Vagina (tissue), 2 donors: ENCODE measurements around the gene MINDY1. TPM values are rescaled to one million over a fixed set of nuclear protein-coding genes. Genes with fewer than 3 reads are reported as not detected.

ENCODE experiments used
- DNase-seq, 2 donors: peaks; one replicate each; pipeline ENCODE4 v3.0.0-alpha.2; 2017; ENCODE audit errors: extremely low spot score in 2 of 2
- H3K27ac ChIP-seq: fragments of 200-600 bp; sonication (generic); one replicate; pipeline ENCODE4 v1.5.1; 2019
- H3K27me3 ChIP-seq: fragments of 200-600 bp; sonication (generic); one replicate; pipeline ENCODE4 v1.5.1; 2019
- H3K36me3 ChIP-seq, 2 donors: fragments of 200-600 bp; sonication (generic); one replicate each; pipeline ENCODE4 v1.5.1; 2017 to 2019
- H3K4me1 ChIP-seq: fragments of 200-600 bp; sonication (generic); one replicate; pipeline ENCODE4 v1.5.1; 2019
- H3K4me3 ChIP-seq, 2 donors: fragments of 200-600 bp; sonication (generic); 1 replicate in 1 of 2; 2 replicates in 1 of 2; pipeline ENCODE4 v1.5.1; 2016 to 2019
- H3K9me3 ChIP-seq: fragments of 200-600 bp; sonication (generic); one replicate; pipeline ENCODE4 v1.5.1; 2019
- CTCF ChIP-seq, 3 experiments: fragments of 450-650 bp in 2 of 3; fragments of 200-600 bp in 1 of 3; sonication (generic) in 1 of 3; IDR thresholded peaks; one replicate each; pipeline ENCODE4 v1.5.1; 2017 to 2019; ENCODE audit warnings: antibody characterized with exemption in 3 of 3, mild to moderate bottlenecking in 2 of 3, moderate library complexity in 2 of 3
- POLR2A ChIP-seq, 2 donors: fragments of 450-650 bp; IDR thresholded peaks; one replicate each; pipeline ENCODE4 v1.6.1; 2017; ENCODE audit warnings: antibody characterized with exemption in 2 of 2, mild to moderate bottlenecking in 2 of 2, moderate library complexity in 2 of 2
- POLR2AphosphoS5 ChIP-seq, 2 donors: sonication (generic); formaldehyde crosslinking; IDR thresholded peaks; one replicate each; pipeline ENCODE4 v1.9.0; 2017; ENCODE audit warnings: antibody characterized with exemption in 2 of 2, mild to moderate bottlenecking in 2 of 2, low read depth in 1 of 2; ENCODE audit not compliant: insufficient read depth in 1 of 2
- intact Hi-C: fragments of 100-400 bp; cut with DNase I; formaldehyde crosslinking; loops from one replicate; pipeline ENCODE4 v1.15.1; 2023
- total RNA-seq: library from RNA; depleted of rRNA; stranded (reverse); fragments of >200 nt; gene quantifications from one replicate; pipeline ENCODE4 v1.2.3, GENCODE V29; 2016

MINDY1 gene
- total RNA-seq, 1 donor from 2014 or later: 27.0 TPM

DNA sequence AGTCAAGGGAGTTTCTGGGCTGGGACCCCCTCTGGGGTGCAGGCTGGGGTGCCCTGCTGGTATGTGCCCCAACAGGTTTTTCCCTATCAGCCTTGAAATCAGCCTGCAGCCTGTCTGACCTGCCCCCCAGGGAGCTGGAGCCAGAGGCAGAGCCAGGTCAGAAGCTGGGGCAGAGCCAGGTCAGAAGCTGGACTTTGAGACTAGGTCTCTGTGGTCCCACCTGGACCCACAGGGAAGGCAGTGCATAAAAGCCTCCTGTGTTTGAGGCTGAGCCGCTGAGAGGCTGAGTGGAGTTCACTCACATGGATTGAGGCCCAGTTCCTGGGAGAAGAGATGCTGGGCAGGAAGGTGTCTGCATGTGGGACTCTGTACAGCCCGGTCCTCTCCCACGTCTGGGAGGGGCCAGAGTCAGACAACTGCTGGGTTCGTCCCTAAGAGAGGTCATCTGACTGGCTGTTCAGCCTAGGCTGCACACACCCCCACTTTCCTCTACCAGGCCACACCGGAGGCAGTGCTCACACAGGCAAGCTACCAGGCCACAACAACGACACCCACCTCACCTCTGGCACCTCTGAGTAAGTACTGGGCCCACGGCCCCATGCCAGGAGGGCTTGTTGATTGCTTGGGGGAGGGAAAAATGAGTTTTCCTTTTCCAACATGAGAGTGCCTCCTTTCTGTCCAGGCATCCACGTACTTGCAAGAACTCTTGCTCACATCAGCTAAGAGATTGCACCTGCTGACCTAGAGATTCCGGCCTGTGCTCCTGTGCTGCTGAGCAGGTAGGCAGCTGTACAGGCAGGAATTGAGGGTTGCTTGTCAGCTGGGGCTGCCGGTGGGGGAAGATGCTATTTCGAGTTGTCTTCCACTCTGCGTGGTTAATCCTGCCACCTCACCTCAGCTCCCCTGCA is 24.6 kb downstream of the MINDY1 start, which contains the start of gene ANXA9:
Gene ANXA9, plus strand, starts transcription at position 488 of the 908 bp plus-strand sequence. CDS start 814 bp downstream, outside the sequence.
- Histone ChIP-seq H3K4me1 (peaks cover 22% of the 10 kb centered on the region), H3K27ac (no peak within 1 kb of the TSS), H3K9me3 (no peaks in the 10 kb centered on the region), H3K36me3 (no peaks in the 10 kb centered on the region), H3K27me3 (no peaks in the 10 kb centered on the region), H3K4me3 (no peak within 1 kb of the TSS)
- DNase-seq: no peak
- intact Hi-C loops: no loop called here
- TF ChIP-seq POLR2AphosphoS5 (IDR thresholded peaks at IDR 0.05; ENCODE audit: insufficient read depth in 1 of 2, low read depth in 1 of 2): no peak
- no peak for TF ChIP-seq CTCF (IDR thresholded peaks at IDR 0.05)
- no peak for TF ChIP-seq POLR2A (IDR thresholded peaks at IDR 0.05)

DNA sequence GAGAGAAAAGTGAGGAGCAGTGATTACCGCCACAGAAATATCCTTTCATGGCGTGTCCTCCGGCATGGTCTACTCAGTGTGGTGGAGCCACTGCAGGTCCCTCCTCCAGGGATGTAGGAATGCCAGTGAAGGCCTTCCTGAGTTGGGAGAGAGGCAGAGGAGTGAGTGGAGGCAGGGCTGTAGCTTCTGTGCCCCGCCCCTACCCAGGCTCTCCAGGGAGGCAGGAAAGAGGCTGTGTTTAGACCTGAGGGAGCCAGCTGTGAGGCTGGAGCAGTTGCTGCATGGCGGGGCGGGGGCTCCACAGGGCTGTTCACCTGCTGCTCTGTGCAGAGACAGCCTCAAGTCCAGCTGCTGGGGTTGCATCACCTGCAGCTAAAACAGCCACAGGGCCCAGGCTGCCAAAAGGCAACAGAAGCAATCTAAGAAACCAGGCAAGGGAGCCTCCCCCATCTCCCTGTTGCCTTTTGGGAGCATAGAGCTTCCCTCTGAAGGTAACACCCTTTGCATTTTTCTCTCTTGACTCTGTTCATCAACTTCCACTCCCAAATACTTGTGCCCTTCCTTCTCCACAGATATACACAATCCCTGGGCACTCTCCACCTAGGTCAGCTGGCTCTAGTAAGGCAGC is 25.4 kb downstream of the MINDY1 start:
- no peak for DNase-seq
- Histone ChIP-seq H3K4me3 (no peak overlapping the region), H3K36me3 (no peaks in the 10 kb centered on the region), H3K27ac (no peak overlapping the region), H3K27me3 (no peaks in the 10 kb centered on the region), H3K9me3 (no peaks in the 10 kb centered on the region), H3K4me1 (peaks cover 22% of the 10 kb centered on the region)
- intact Hi-C loops: no loop called here
- TF ChIP-seq POLR2AphosphoS5 (IDR thresholded peaks at IDR 0.05; ENCODE audit: insufficient read depth in 1 of 2, low read depth in 1 of 2): no peak
- TF ChIP-seq POLR2A (IDR thresholded peaks at IDR 0.05): no peak
- TF ChIP-seq CTCF (IDR thresholded peaks at IDR 0.05): no peak

- no peak overlapping the region for H3K4me3 ChIP-seq
- intact Hi-C loops: no loop called here
- peak overlapping the region; percentile 64 for H3K27ac ChIP-seq
- no peaks in the 10 kb centered on the region for H3K27me3 ChIP-seq
- no peak for DNase-seq
- H3K9me3 ChIP-seq: no peaks in the 10 kb centered on the region
- H3K36me3 ChIP-seq: no peaks in the 10 kb centered on the region
- no peak for TF ChIP-seq POLR2A (IDR thresholded peaks at IDR 0.05)
- TF ChIP-seq POLR2AphosphoS5 (IDR thresholded peaks at IDR 0.05; ENCODE audit: insufficient read depth in 1 of 2, low read depth in 1 of 2): peak; percentile 61 to 83
- TF ChIP-seq CTCF (IDR thresholded peaks at IDR 0.05): peak; percentile 97 to 99 (median 98)
- H3K4me1 ChIP-seq: peaks cover 22% of the 10 kb centered on the region
Observed at GRCh38 chr1:150979092-150980056, 27.3 kb downstream of the MINDY1 start.

GRCh38 chr1:150976879-150977694 is 29.6 kb downstream of the MINDY1 start:
- no peak for DNase-seq
- no peaks in the 10 kb centered on the region for H3K9me3 ChIP-seq
- H3K27ac ChIP-seq: peak overlapping the region; percentile 64
- no peak overlapping the region for H3K4me3 ChIP-seq
- H3K27me3 ChIP-seq: no peaks in the 10 kb centered on the region
- no peaks in the 10 kb centered on the region for H3K36me3 ChIP-seq
- H3K4me1 ChIP-seq: peaks cover 41% of the 10 kb centered on the region
- intact Hi-C loops: no loop called here
- TF ChIP-seq CTCF (IDR thresholded peaks at IDR 0.05) (no peak), POLR2A (IDR thresholded peaks at IDR 0.05) (peak in 1 of 2 donors; percentile 26), POLR2AphosphoS5 (IDR thresholded peaks at IDR 0.05; ENCODE audit: insufficient read depth in 1 of 2, low read depth in 1 of 2) (peak; percentile 73)
